Endothelial cell (in vitro differentiated cells): ENCODE results near the gene CROCC. TPM values are rescaled to one million over a fixed set of nuclear protein-coding genes. Genes with fewer than 3 reads are reported as not detected.
A peak's percentile ranks its signal among the peaks of the same experiment; 100 is the strongest.
"Not testable (repeated sequence)": the region's sequence is repeated elsewhere in the genome, so short reads cannot be mapped to it uniquely, and the experiment has no call there.

Source experiments
- DNase-seq: peaks from one replicate; pipeline ENCODE4 v3.0.0; 2021; ENCODE audit warnings: low spot score
- H3K27ac Mint-ChIP-seq: one replicate; pipeline ENCODE4 v1.8.0; 2021; ENCODE audit warnings: mixed read lengths, inconsistent platforms; ENCODE audit not compliant: unreplicated experiment
- H3K27me3 Mint-ChIP-seq: one replicate; pipeline ENCODE4 v1.8.0; 2021; ENCODE audit warnings: mild to moderate bottlenecking, moderate library complexity, mixed read lengths, inconsistent platforms; ENCODE audit not compliant: unreplicated experiment
- H3K36me3 Mint-ChIP-seq: one replicate; pipeline ENCODE4 v1.8.0; 2021; ENCODE audit warnings: mild to moderate bottlenecking, low read depth, mixed read lengths, inconsistent platforms; ENCODE audit not compliant: unreplicated experiment
- H3K4me1 Mint-ChIP-seq: one replicate; pipeline ENCODE4 v1.8.0; 2021; ENCODE audit warnings: mild to moderate bottlenecking, mixed read lengths, inconsistent platforms; ENCODE audit not compliant: unreplicated experiment
- H3K4me3 Mint-ChIP-seq: one replicate; pipeline ENCODE4 v1.8.0; 2021; ENCODE audit warnings: mild to moderate bottlenecking, mixed read lengths, inconsistent platforms; ENCODE audit not compliant: unreplicated experiment
- H3K9me3 Mint-ChIP-seq: one replicate; pipeline ENCODE4 v1.8.0; 2021; ENCODE audit warnings: mixed read lengths, inconsistent platforms; ENCODE audit not compliant: unreplicated experiment
- total RNA-seq: library from RNA; stranded (reverse); fragmentation: NEBNext Ultra II Directional; extraction: Animal tissue kit (Norgen Biotek cat#: 25700); gene quantifications from one replicate; pipeline ENCODE4 v1.2.1, GENCODE V29; 2021; ENCODE audit not compliant: unreplicated experiment
- TF ChIP-seq, protein P1 (sequence below): fragments of 200-600 bp; sonication (generic); IDR thresholded peaks from one replicate; pipeline ENCODE4 v1.5.0; 2021; ENCODE audit warnings: antibody characterized with exemption; ENCODE audit not compliant: unreplicated experiment

Gene CROCC
- total RNA-seq, 1 donor from 2014 or later: 38.9 TPM

DNA sequence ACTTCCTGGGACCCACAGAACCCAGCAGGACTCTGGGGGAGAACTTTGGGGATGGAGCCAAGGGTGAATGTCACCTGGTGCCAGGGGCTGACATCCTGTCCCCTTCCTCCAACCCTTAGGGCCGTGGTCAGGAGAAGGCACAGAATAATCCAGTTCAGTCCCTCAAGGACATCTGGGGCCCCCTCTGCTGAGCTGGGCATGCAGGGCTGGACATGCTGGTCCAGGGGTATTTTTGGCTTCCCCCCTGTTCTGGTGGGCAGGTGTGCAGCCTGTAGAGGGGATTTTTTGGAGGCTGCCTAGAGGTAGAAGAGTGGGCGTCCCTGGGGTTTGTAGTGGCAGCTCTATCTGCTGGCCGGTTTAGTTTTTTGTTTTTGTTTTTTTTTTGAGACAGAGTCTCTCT, 3.4 kb upstream of the CROCC start:
- peaks cover 9% of the 10 kb centered on the region for H3K36me3 Mint-ChIP-seq
- H3K27ac Mint-ChIP-seq: no peak overlapping the region
- no peak for DNase-seq
- peaks cover 32% of the 10 kb centered on the region for H3K27me3 Mint-ChIP-seq
- H3K4me1 Mint-ChIP-seq: peaks cover 30% of the 10 kb centered on the region
- TF ChIP-seq, protein P1, sequence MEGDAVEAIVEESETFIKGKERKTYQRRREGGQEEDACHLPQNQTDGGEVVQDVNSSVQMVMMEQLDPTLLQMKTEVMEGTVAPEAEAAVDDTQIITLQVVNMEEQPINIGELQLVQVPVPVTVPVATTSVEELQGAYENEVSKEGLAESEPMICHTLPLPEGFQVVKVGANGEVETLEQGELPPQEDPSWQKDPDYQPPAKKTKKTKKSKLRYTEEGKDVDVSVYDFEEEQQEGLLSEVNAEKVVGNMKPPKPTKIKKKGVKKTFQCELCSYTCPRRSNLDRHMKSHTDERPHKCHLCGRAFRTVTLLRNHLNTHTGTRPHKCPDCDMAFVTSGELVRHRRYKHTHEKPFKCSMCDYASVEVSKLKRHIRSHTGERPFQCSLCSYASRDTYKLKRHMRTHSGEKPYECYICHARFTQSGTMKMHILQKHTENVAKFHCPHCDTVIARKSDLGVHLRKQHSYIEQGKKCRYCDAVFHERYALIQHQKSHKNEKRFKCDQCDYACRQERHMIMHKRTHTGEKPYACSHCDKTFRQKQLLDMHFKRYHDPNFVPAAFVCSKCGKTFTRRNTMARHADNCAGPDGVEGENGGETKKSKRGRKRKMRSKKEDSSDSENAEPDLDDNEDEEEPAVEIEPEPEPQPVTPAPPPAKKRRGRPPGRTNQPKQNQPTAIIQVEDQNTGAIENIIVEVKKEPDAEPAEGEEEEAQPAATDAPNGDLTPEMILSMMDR: no peak
- no peak overlapping the region for H3K4me3 Mint-ChIP-seq
- no peaks in the 10 kb centered on the region for H3K9me3 Mint-ChIP-seq

DNA sequence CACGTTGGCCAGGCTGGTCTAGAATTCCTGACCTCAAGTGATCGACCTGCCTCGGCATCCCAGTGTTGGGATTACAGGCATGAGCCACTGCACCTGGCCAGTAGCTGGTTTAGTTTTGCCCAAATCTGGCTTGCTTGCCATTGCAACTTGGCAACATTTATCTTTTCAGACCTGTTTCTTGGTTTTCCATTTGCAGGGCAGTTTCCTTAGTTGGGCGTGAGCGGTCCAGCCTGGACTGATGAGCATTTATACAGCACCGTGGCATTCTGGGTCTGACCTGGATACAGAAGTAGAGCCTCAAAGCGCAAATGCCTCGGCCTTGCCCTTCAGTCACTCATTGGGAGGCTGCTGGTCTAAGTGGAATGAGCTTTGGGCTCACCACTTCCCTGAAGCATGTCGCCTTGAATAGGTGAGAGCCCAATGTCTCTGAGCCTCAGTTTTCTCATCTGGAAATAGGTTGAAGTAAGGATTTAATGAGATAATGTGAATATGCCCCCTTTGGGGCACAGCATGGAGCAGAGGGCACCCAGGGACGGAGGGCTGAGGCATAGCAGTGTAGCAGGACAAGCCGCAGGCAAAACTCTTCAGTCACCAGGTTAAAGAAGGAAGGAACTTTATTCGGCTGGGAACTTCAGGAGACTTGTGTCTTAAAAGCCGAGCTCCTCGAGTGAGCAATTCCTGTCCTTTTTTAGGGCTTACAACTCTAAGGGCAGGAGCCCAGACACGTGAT, 2.6 kb upstream of the CROCC start:
- H3K36me3 Mint-ChIP-seq: peaks cover 15% of the 10 kb centered on the region
- H3K27ac Mint-ChIP-seq, H3K9me3 Mint-ChIP-seq, H3K4me3 Mint-ChIP-seq, DNase-seq: not testable (repeated sequence)
- peaks cover 27% of the 10 kb centered on the region for H3K4me1 Mint-ChIP-seq
- H3K27me3 Mint-ChIP-seq: peaks cover 29% of the 10 kb centered on the region

DNA sequence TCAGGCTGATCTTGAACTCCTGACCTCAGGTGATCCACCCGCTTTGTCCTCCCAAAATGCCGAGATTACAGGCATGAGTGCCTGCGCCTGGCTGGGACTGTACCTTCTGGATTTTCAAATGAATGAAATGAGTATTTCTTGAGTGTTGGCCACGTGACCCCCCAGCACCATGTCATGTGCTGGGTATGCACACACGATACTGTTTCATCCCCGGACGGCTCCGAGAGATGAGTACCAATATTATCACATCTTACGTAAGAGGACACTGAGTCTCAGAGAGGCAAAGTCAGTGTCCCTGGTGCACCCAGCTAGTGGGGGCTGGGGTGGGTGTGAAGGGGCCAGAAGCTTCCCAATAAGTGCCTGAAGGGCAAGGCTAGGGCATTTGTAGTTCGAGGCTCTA, 780 bp upstream of the CROCC start:
- no peak overlapping the region for H3K27ac Mint-ChIP-seq
- no peak overlapping the region for H3K4me3 Mint-ChIP-seq
- peaks cover 27% of the 10 kb centered on the region for H3K27me3 Mint-ChIP-seq
- H3K9me3 Mint-ChIP-seq: no peaks in the 10 kb centered on the region
- TF ChIP-seq, protein P1: no peak
- peaks cover 21% of the 10 kb centered on the region for H3K4me1 Mint-ChIP-seq
- H3K36me3 Mint-ChIP-seq: peaks cover 10% of the 10 kb centered on the region
- no peak for DNase-seq

DNA sequence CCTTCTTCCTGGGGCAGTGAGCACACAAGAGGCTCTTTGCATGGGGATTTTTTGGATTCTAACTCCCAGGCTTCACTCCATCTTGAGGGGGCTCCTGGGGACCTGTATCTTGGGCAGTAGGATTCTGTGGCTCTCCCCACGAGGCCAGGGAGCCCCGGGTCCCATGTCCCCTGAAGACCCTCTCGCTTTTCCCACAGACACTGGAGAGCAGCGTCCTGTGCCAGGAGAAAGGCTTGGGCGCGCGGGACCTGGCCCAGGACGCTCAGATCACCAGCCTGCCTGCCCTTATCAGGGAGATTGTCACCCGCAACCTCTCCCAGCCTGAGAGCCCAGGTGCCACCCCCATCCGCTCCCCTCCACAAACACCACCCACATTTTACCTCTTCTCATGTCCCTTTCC, 735 bp downstream of the CROCC start:
- Mint-ChIP-seq H3K36me3 (peaks cover 18% of the 10 kb centered on the region), H3K9me3 (no peaks in the 10 kb centered on the region), H3K4me3 (peak overlapping the region; percentile 89), H3K4me1 (peaks cover 21% of the 10 kb centered on the region), H3K27me3 (peaks cover 29% of the 10 kb centered on the region), H3K27ac (peak overlapping the region; percentile 27)
- DNase-seq: no peak
- TF ChIP-seq, protein P1: no peak

DNA sequence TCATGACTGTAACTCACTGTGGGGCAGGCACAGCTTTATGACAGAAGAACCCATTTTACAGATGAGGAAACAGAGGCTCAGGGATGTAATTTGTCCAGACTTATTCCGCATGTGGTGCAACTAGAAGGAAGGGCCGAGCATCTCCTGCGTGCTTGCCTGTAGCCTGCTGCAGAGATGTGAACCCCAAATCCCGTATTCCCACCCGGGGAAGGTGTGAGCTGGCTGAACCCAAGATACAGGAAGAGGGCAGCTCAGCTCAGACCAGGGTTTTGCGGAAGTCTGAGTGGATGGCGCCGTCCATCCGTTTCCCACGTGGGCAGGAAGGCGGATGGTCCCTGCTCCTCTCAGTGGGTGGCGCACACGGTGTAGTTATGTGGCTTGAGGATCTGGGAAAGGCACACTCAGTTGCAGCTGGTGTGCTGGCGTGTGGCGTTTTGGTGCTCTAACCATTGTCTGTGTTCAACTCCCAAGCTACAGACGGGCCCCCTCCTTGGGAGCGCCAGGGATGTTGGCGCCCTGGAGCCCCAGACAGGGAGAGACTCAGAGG, 1.2 kb downstream of the CROCC start:
- Mint-ChIP-seq H3K36me3 (peaks cover 18% of the 10 kb centered on the region), H3K27me3 (peaks cover 30% of the 10 kb centered on the region), H3K27ac (peak overlapping the region; percentile 27), H3K4me1 (peaks cover 21% of the 10 kb centered on the region), H3K9me3 (no peaks in the 10 kb centered on the region), H3K4me3 (peak overlapping the region; percentile 89)
- TF ChIP-seq, protein P1: no peak
- DNase-seq: no peak
